ENCODE measurements around the gene TMEM181. TPM values are rescaled to one million over a fixed set of nuclear protein-coding genes. Genes with fewer than 3 reads are reported as not detected.

The TMEM181 gene
- polyA plus RNA-seq, 1 of the 3 experiments (the other 2 are of a cell fraction) = 19.5 TPM

- Histone ChIP-seq H3K4me1 (ENCODE audit: control insufficient read depth in 1 of 2, insufficient read depth in 2 of 2, low read depth in 1 of 2, low read length in 1 of 2) (peaks cover 13 to 34% of the 10 kb centered on the region in 2 experiments; a peak in 3 of 4 replicates), H3K9me3 (no peaks in the 10 kb centered on the region), H3F3A (replicated peaks; ENCODE audit: insufficient read depth) (peaks cover 46% of the 10 kb centered on the region), H2AFZ (ENCODE audit: low read depth) (no peak overlapping the region), H4K20me1 (ENCODE audit: insufficient read depth) (peaks cover 39% of the 10 kb centered on the region), H3K9ac (no peak overlapping the region), H3K79me2 (ENCODE audit: insufficient read depth) (peaks cover 70% of the 10 kb centered on the region), H3K4me2 (no peak overlapping the region), H3K36me3 (replicated peaks in 1 of 2; ENCODE audit: control insufficient read depth in 1 of 2, insufficient read depth in 2 of 2, low read length in 1 of 2) (peaks cover 45 to 60% of the 10 kb centered on the region in 2 experiments), H3K4me3 (ENCODE audit: low read depth in 2 of 2, low read length in 1 of 2) (no peak overlapping the region), H3K9me2 (no peaks in the 10 kb centered on the region), H3K27me3 (ENCODE audit: insufficient read depth) (no peaks in the 10 kb centered on the region), H3K27ac (ENCODE audit: low read depth in 2 of 2, low read length in 1 of 2) (no peak overlapping the region)
- DNase-seq = no peak
- CTCF ChIA-PET = interaction anchor here (0.9 to 1.3 kb wide), 2 partner anchors 15 to 33 kb away, joined by 3 read pairs; no protein-coding TSS in a partner anchor
- POLR2A ChIA-PET = no interaction called here
- WGBS (ENCODE audit: low lambda C conversion rate) = 100% methylated on average over 3 of the region's 3 CpGs
- no peak for TF ChIP-seq ELF1 (IDR thresholded peaks at IDR 0.05)
- TF ChIP-seq JUND (IDR thresholded peaks at IDR 0.05) = no peak
- no peak for TF ChIP-seq MEF2A (IDR thresholded peaks at IDR 0.05; ENCODE audit: borderline replicate concordance, low read depth)
- TF ChIP-seq USF1 (IDR thresholded peaks at IDR 0.05; ENCODE audit: borderline replicate concordance, low read depth) = no peak
- TF ChIP-seq TEAD4 (IDR thresholded peaks at IDR 0.05; ENCODE audit: borderline replicate concordance, insufficient read depth) = no peak
- TF ChIP-seq TCF12 (IDR thresholded peaks at IDR 0.05) = no peak
- TF ChIP-seq GABPA (IDR thresholded peaks at IDR 0.05; ENCODE audit: low read depth) = no peak
- TF ChIP-seq FOXJ3 (CRISPR knock-in tag; IDR thresholded peaks at IDR 0.05) = no peak
- no peak for TF ChIP-seq RFX5 (IDR thresholded peaks at IDR 0.05; ENCODE audit: low read length)
- no peak for TF ChIP-seq ZBTB33 (IDR thresholded peaks at IDR 0.05; ENCODE audit: borderline replicate concordance, low read depth)
- no peak for TF ChIP-seq REST (IDR thresholded peaks at IDR 0.05; ENCODE audit: low read depth, low read length)
These were observed 78.5 kb downstream of the TMEM181 start for GRCh38 chr6:158638324-158638854.

- no peak overlapping the region for H3K4me3 ChIP-seq (ENCODE audit: low read depth in 2 of 2, low read length in 1 of 2)
- no peaks in the 10 kb centered on the region for H3K9me3 ChIP-seq
- peaks cover 13 to 34% of the 10 kb centered on the region in 2 experiments; a peak in 3 of 4 replicates for H3K4me1 ChIP-seq (ENCODE audit: control insufficient read depth in 1 of 2, insufficient read depth in 2 of 2, low read depth in 1 of 2, low read length in 1 of 2)
- peaks cover 76% of the 10 kb centered on the region for H3K79me2 ChIP-seq (ENCODE audit: insufficient read depth)
- 100% methylated on average over 5 of the region's 5 CpGs for WGBS (ENCODE audit: low lambda C conversion rate)
- peaks cover 39 to 53% of the 10 kb centered on the region in 2 experiments for H3K36me3 ChIP-seq (replicated peaks in 1 of 2; ENCODE audit: control insufficient read depth in 1 of 2, insufficient read depth in 2 of 2, low read length in 1 of 2)
- no peaks in the 10 kb centered on the region for H3K9me2 ChIP-seq
- no peaks in the 10 kb centered on the region for H3K27me3 ChIP-seq (ENCODE audit: insufficient read depth)
- no peak overlapping the region for H3K4me2 ChIP-seq
- H2AFZ ChIP-seq (ENCODE audit: low read depth) = no peak overlapping the region
- H3K27ac ChIP-seq (ENCODE audit: low read depth in 2 of 2, low read length in 1 of 2) = no peak overlapping the region
- H3K9ac ChIP-seq = no peak overlapping the region
- H3F3A ChIP-seq (replicated peaks; ENCODE audit: insufficient read depth) = peaks cover 40% of the 10 kb centered on the region
- H4K20me1 ChIP-seq (ENCODE audit: insufficient read depth) = peaks cover 39% of the 10 kb centered on the region
- ChIA-PET CTCF (interaction anchor here (0.9 to 1.3 kb wide), 3 partner anchors 16 to 418 kb away, joined by 3 read pairs; no protein-coding TSS in a partner anchor), POLR2A (no interaction called here)
- DNase-seq = no peak
- TF ChIP-seq CHD2 (IDR thresholded peaks at IDR 0.05; ENCODE audit: low read length, partially characterized antibody) (no peak), MEF2A (IDR thresholded peaks at IDR 0.05; ENCODE audit: borderline replicate concordance, low read depth) (no peak), CTCF (IDR thresholded peaks at IDR 0.05) (no peak), FOXJ3 (CRISPR knock-in tag; IDR thresholded peaks at IDR 0.05) (no peak), FOSL2 (IDR thresholded peaks at IDR 0.05; ENCODE audit: borderline replicate concordance, low read depth) (no peak), MXI1 (IDR thresholded peaks at IDR 0.05; ENCODE audit: low read depth, low read length) (no peak), GABPA (IDR thresholded peaks at IDR 0.05; ENCODE audit: low read depth) (no peak), FOXM1 (IDR thresholded peaks at IDR 0.05; ENCODE audit: low read depth) (no peak), SMC3 (IDR thresholded peaks at IDR 0.05; ENCODE audit: low read depth, low read length) (no peak), NFIC (IDR thresholded peaks at IDR 0.05; ENCODE audit: borderline replicate concordance) (no peak), NRF1 (IDR thresholded peaks at IDR 0.05; ENCODE audit: low read depth, low read length) (no peak)
These were observed 79.2 kb downstream of the TMEM181 start for GRCh38 chr6:158639056-158639455.
